GM10266 (cell line): Measurements from ENCODE around the gene BTRC.

Source experiments
- DNase-seq: peaks from one replicate; pipeline ENCODE4 v3.0.0; 2012; ENCODE audit errors: extremely low spot score
- CTCF ChIP-seq: IDR thresholded peaks from 2 replicates; pipeline ENCODE4 v1.5.1; 2012; ENCODE audit warnings: mild to moderate bottlenecking, low read depth; ENCODE audit not compliant: control insufficient read depth, insufficient read depth; ENCODE audit errors: missing control alignments

The BTRC gene

GRCh38 chr10:101602761-101603398 is 248.9 kb downstream of the BTRC start:
- TF ChIP-seq CTCF, result peak; percentile 93

More at GRCh38 chr10:101602761-101603398, 248.9 kb downstream of the BTRC start:
- DNase-seq, result peak; percentile 82
